Panc1 (cell line): ENCODE measurements around the gene CLDN5. TPM values are rescaled to one million over a fixed set of nuclear protein-coding genes. Genes with fewer than 3 reads are reported as not detected.

Experiments
- ATAC-seq: fragments of 200-7000 bp; cut with Tn5 transposase; 2 replicates; pipeline ENCODE4 v1.9.1; 2020; ENCODE audit warnings: mild to moderate bottlenecking, moderate library complexity
- BruUV-seq: library from RNA; stranded (reverse); fragments of 400-500 nt; replicated peaks from 2 replicates; lab custom pipeline; 2021; lab: Mats Ljungman, UMichigan
- CTCF ChIA-PET: fragments of 300-600 bp; sonication (Branson Sonifier 250); formaldehyde crosslinking; loops from one replicate; lab custom pipeline; 2022; ENCODE audit warnings: antibody characterized with exemption; lab: Charles Lee
- POLR2A ChIA-PET: fragments of 300-600 bp; sonication (Branson Sonifier 250); formaldehyde crosslinking; loops from one replicate; lab custom pipeline; 2022; ENCODE audit warnings: antibody characterized with exemption; lab: Charles Lee
- DNase-seq: peaks from one replicate; pipeline ENCODE4 v3.0.0-alpha.2; 2010; ENCODE audit warnings: low read depth, low spot score
- H3K27ac ChIP-seq: 2 replicates; pipeline ENCODE4 v1.5.1; 2011; ENCODE audit warnings: mild to moderate bottlenecking, low read length, inconsistent platforms
- H3K27me3 ChIP-seq: fragments of 200-500 bp; sonication (Bioruptor generic); 2 replicates; pipeline ENCODE4 v1.6.0; 2014; ENCODE audit warnings: low read length, inconsistent platforms; ENCODE audit not compliant: control insufficient read depth, insufficient read depth
- H3K36me3 ChIP-seq: fragments of 200-500 bp; sonication (Bioruptor generic); 2 replicates; pipeline ENCODE4 v1.5.1; 2014; ENCODE audit warnings: inconsistent platforms, mild to moderate bottlenecking, low read length, moderate library complexity; ENCODE audit not compliant: control insufficient read depth, insufficient read depth
- H3K4me1 ChIP-seq: 2 replicates; pipeline ENCODE4 v1.5.1; 2011; ENCODE audit warnings: inconsistent platforms, mild to moderate bottlenecking, low read length, moderate library complexity; ENCODE audit not compliant: control insufficient read depth, insufficient read depth
- H3K4me3 ChIP-seq, 2 experiments: 2 replicates each; pipeline ENCODE4 v1.5.1; 2011 to 2012; ENCODE audit warnings: low read depth in 2 of 2, low read length in 2 of 2, mild to moderate bottlenecking in 2 of 2, inconsistent platforms in 1 of 2, moderate library complexity in 1 of 2
- H3K9me3 ChIP-seq: fragments of 200-500 bp; sonication (Bioruptor generic); 2 replicates; pipeline ENCODE4 v1.5.1; 2014; ENCODE audit warnings: low read depth, mild to moderate bottlenecking, inconsistent platforms, low read length, moderate library complexity; ENCODE audit not compliant: control insufficient read depth, insufficient read depth
- CTCF ChIP-seq: fragments of 450-650 bp; IDR thresholded peaks from 2 replicates; pipeline ENCODE4 v1.5.1; 2017; ENCODE audit warnings: mild to moderate bottlenecking
- POLR2AphosphoS5 ChIP-seq: IDR thresholded peaks from 2 replicates; pipeline ENCODE4 v1.6.1; 2012; ENCODE audit warnings: mild to moderate bottlenecking, low read depth, low read length, moderate library complexity
- REST ChIP-seq, 2 experiments: IDR thresholded peaks; 2 replicates each; pipeline ENCODE4 v1.6.1; 2011 to 2012; ENCODE audit warnings: low read depth in 2 of 2, control low read depth in 1 of 2, low read length in 1 of 2, mild to moderate bottlenecking in 1 of 2, moderate library complexity in 1 of 2; ENCODE audit not compliant: insufficient read depth in 1 of 2
- SIN3A ChIP-seq: IDR thresholded peaks from 2 replicates; pipeline ENCODE4 v1.6.1; 2012; ENCODE audit warnings: low read depth, mild to moderate bottlenecking, low read length, moderate library complexity, borderline replicate concordance; ENCODE audit not compliant: insufficient read depth
- TCF7L2 ChIP-seq: IDR thresholded peaks from 2 replicates; pipeline ENCODE4 v1.6.1; 2011; ENCODE audit warnings: mild to moderate bottlenecking, low read depth, low read length, inconsistent platforms
- in situ Hi-C: cut with HindIII; loops from 2 replicates; pipeline ENCODE4 v1.10.0; 2016; ENCODE audit warnings: low sequenced_read_pairs, low pct_unique_long_range_greater_than_20kb
- intact Hi-C: fragments of 100-400 bp; cut with micrococcal nuclease; formaldehyde crosslinking; loops from one replicate; pipeline ENCODE4 v1.10.0; 2022; ENCODE audit not compliant: unreplicated experiment
- total RNA-seq: library from RNA; stranded (reverse); gene quantifications from one replicate; pipeline ENCODE4 v1.2.1, GENCODE V29; 2021; ENCODE audit not compliant: unreplicated experiment

Gene CLDN5
- total RNA-seq, 1 experiment from 2014 or later, result 0.18 TPM

- Histone ChIP-seq H3K9me3 (no peaks in the 10 kb centered on the region), H3K4me3 (no peak overlapping the region), H3K27me3 (no peaks in the 10 kb centered on the region), H3K36me3 (peaks cover 5% of the 10 kb centered on the region), H3K27ac (no peak overlapping the region), H3K4me1 (no peaks in the 10 kb centered on the region)
- CTCF ChIA-PET, result interaction anchor here (0.7 kb wide), 1 partner anchor 9 kb away, joined by 5 read pairs; no protein-coding TSS in a partner anchor
- intact Hi-C loops (no loop called here), in situ Hi-C loops (no loop called here)
- no peak for ATAC-seq
- BruUV-seq, result no TSS peak
- no peak for DNase-seq
- POLR2A ChIA-PET, result no interaction called here
- no peak for TF ChIP-seq CTCF
- no peak for TF ChIP-seq SIN3A
These were observed 35.0 kb downstream of the CLDN5 start for GRCh38 chr22:19488884-19489843.

- Histone ChIP-seq H3K27ac (no peak overlapping the region), H3K36me3 (peaks cover 3% of the 10 kb centered on the region; the same call in 1 of the 2 replicates), H3K4me1 (no peaks in the 10 kb centered on the region), H3K9me3 (no peaks in the 10 kb centered on the region), H3K27me3 (no peaks in the 10 kb centered on the region), H3K4me3 (no peak overlapping the region)
- POLR2A ChIA-PET, result no interaction called here
- in situ Hi-C loops (no loop called here), intact Hi-C loops (no loop called here)
- ATAC-seq (no peak), DNase-seq (no peak)
- TF ChIP-seq CTCF, result no peak
- no peak for TF ChIP-seq SIN3A
- TF ChIP-seq REST (IDR thresholded peaks at IDR 0.05; ENCODE audit: insufficient read depth in 1 of 2, low read depth in 2 of 2, low read length in 1 of 2), result no peak
- TF ChIP-seq POLR2AphosphoS5, result no peak
- no peak for TF ChIP-seq TCF7L2
- CTCF ChIA-PET, result no interaction called here
- no TSS peak for BruUV-seq
These were observed 35.9 kb downstream of the CLDN5 start for GRCh38 chr22:19488285-19488684.
